Stimulated activated CD8-positive, alpha-beta memory T cell treated with anti-CD3 and anti-CD28 coated beads, Interleukin-12 subunit alpha, Interleukin-12 subunit beta, amount 100 ng/mL, for 24 hours (primary cell): ENCODE data around the gene CCL22.
"Not testable (repeated sequence)": the region's sequence is repeated elsewhere in the genome, so short reads cannot be mapped to it uniquely, and the experiment has no call there.

Source experiments
- DNase-seq: peaks from one replicate; pipeline ENCODE4 v3.0.0-alpha.2; 2020; ENCODE audit errors: extremely low read depth

CCL22 gene

DNA sequence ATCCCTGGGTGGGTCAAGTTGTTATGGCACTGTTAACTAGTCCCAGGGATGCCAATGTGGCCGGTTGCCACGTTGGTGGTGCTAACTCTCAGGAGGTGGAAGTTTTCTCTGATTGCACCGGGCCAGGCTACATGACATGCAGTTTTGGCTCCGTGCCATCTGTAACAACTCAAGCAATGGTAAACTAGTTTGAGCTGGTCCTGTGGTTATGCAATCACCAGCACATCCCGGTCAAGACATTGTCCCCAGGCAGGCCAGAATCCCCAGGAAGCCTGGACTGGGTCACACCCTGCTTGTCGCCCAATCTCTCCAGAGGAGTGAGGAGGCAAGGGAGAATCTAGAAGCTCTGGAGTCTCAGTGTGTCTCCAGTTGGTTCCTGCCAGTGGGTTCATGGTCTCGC, 35.9 kb downstream of the CCL22 start:
- no peak for DNase-seq

- DNase-seq: no peak
These were observed 36.4 kb downstream of the CCL22 start for GRCh38 chr16:57395026-57395425.

GRCh38 chr16:57396786-57397185, 38.2 kb downstream of the CCL22 start:
- no peak for DNase-seq

DNA sequence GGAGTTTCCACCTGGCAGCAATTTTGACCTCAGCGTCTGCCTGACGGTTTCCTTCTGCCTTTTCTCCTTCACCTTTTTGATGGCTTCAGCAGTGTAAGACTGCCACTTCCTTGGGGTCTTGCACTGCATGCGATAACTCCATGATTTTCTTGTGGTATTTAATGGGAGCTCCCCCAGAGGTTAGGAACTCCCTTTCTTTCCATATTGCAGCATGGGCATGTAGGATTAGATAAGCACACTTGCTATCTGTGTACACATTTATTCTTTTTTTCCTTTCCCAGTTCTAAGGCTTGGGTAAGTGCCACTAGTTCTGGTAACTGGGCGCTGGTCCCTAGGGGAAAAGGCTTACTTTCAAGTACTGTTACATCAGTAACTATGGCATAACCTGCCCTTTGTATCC, 38.9 kb downstream of the CCL22 start:
- not testable (repeated sequence) for DNase-seq

DNA sequence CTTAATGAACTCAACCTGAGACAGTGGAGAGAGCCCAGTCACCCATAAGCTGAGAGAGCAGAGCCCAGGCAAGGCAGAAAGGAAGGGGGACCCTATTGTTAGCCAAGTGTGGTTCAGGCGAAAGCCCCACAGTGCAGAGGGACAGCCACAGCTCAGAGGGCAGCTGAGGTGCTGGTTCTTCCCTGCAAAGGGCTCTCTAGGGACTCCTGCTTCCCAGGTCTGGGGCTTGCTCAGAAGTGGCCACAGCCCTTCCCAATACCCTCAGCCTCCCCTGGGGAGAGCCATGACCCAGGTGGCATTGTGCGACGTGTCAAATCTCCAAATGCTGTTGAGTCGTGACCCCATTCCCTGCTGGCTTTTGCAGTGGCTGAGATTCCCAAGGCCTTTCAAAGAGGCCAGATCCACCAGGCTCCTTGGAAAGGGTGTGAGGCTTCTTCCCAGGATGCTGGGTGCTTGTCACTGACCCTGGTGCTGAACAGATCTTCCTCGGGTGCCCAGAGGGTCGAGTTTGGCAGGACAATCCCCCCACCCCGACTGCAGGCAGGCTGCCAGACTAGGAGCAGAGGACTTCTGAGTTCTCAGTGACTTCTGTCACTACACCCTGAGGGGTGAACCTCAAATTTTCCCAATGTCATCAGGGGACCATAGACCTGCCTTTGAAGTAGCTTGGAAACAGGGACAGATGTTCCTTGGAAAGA, 43.5 kb downstream of the CCL22 start:
- no peak for DNase-seq

DNA sequence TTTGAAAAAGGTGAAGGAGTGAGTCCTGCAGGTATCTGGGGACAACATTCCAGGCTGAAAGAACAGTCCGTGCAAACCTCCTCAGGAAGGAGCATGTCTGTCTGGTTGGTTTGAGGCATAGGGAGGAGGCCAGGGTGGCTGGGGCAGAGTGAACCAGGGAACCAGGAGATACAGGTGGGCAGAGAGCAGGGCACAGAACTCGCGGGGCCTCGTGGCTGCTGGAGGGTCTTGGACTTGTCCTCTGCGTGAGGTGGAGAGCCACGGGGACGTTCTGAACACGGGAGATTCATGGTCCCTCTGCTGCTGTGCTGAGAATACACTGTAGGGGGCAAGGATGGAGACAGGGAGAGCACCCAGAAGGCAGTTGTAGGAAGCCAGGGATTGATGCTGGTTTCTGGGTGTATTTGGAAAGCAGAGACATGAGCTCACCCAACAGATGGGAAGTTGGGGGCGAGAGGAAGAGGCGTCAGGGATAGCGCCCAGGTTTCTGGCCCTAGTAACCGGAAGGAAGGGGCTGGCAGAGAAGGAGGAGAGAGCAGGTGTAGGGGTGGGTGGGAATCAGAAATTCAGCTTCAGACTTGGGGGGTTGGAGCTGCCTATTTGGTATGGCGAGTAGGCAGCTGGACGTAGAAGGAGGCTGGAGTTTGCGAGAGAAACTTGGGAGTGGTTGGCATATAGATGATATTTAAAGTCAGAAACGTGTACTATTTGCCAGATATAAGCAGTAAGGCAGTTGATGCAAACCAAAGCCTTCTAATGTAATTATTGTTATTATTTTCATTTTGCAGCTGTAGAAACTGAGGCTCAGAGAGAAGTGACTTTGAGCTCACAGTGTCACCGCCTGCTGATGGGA, 45.6 kb downstream of the CCL22 start, which contains the start of gene CCL17:
Gene CCL17, plus strand, starts transcription at position 803 of the 853 bp plus-strand sequence. CDS start 9,166 bp downstream, outside the sequence.
- DNase-seq: no peak

- DNase-seq: no peak
These were observed 46.5 kb downstream of the CCL22 start for GRCh38 chr16:57405097-57405496.

DNA sequence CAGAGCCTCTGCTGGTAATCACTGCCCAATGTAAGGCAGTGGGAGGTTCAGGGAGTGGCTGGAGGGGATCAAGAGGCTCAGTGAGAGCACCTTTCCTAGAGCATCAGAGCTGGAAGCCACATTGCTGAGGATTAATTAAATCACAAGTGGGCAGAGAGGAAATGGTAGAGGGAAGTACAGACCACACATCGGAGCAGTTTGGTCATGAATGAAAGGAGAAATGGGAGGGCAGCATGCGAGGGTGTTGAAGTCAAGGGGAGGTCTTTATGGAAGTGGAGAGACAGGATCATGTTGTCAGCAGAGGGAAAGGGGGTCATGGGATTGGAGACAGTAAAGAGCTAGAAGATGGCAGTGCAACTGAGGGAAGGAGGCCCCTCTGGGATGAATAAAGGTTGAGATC, 48.3 kb downstream of the CCL22 start:
- no peak for DNase-seq

DNA sequence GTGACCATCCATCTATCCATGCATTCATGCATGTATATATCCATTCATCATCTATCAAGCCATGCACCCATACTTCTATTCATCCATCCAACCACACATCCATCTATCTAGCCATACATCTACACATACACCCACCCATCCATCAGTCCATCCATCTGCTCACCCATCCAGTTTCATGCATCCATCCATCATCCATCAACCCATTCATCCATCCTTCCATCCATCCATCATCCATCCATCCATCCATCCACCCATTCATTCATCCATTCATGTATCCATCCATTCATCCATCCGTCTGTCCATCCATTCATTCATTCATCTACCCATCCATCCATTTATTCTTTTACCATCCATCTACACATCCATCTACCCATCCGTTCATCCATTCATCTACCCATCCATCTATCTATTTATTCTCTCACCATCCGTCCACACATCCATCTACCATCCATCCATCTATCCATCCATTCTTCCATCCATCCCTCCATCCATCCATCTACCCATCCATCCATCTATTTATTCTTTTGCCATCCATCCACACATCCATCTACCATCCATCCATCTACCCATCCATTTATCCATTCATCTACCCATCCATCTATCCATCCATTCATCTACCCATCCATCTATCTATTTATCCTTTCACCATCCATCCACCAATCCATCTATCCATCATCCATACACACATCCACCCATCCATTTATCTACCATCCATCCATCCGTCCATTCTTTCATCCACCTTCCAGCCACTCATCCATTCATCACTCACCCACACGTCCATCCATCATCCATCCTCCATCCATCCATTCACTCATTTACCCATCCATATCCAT, 49.2 kb downstream of the CCL22 start:
- DNase-seq: no peak

- DNase-seq: no peak
These were observed 50.5 kb downstream of the CCL22 start for GRCh38 chr16:57409065-57409464.

DNA sequence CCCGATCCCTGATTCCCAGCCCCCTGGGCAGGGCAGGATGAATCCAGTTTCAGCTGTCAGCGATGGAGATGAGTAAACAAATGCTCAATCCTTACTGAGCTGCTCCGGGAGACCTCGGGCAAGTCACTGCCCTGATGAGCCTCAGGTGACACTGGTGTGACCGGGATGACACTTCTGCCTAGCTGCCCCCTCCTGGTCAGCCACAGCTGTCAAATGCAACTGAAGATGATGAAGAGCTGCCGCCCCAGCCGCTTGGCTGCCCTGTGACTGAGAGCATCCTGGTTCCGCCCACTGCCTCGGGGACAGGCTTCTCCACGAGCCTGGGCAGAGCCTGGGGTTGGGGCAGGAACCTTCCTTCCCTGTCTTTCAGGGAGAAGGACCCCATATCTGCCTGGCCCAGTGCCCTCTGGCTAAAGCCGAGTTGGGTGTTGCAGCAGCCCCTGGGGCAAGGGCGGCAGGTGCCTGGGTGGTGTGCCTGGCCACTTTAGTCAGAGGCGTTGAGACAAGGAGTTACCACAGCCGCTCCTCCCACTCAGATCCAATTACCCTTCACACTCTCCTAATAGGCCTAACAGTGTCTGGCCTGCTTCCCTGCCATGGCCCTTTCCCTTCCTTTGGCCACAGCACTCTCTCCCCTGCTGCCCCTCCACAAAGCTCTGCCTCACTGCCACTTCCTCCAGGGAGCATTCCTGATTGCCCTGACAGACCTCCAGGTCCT, 51.4 kb downstream of the CCL22 start:
- DNase-seq: no peak

- DNase-seq: no peak
These were observed 52.9 kb downstream of the CCL22 start for GRCh38 chr16:57411362-57411976.

- no peak for DNase-seq
These were observed 54.0 kb downstream of the CCL22 start for GRCh38 chr16:57412584-57412983.

DNA sequence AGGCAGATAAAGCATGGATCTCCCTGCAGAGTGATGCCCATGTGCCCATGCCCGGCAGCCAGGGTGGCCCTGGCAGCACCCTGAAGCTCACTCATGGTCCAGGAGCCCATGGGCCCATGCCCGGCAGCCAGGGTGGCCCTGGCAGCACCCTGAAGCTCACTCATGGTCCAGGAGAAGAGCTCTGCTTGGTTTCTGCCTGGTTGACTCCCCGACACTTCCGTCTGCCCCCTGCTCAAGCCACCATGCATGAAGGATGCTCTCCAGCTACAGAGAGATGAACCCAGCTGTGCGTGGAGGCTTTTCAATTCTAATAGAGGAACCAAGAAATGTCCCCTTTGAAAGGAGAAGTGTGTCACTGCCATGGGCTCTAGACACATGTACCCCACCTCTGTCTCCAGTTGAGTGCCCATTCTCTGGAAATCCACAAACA, 54.7 kb downstream of the CCL22 start:
- DNase-seq: no peak

- DNase-seq: no peak
These were observed 55.1 kb downstream of the CCL22 start for GRCh38 chr16:57413733-57414132.
